HG03039 (cell line): ENCODE results near the gene MILR1.
A peak's percentile ranks its signal among the peaks of the same experiment; 100 is the strongest.

ENCODE experiments used
- ATAC-seq: cut with Tn5 transposase; IDR thresholded peaks from one replicate; pipeline ENCODE4 v1.9.1; 2021; ENCODE audit warnings: mild to moderate bottlenecking, moderate library complexity; ENCODE audit not compliant: unreplicated experiment

Gene MILR1

DNA sequence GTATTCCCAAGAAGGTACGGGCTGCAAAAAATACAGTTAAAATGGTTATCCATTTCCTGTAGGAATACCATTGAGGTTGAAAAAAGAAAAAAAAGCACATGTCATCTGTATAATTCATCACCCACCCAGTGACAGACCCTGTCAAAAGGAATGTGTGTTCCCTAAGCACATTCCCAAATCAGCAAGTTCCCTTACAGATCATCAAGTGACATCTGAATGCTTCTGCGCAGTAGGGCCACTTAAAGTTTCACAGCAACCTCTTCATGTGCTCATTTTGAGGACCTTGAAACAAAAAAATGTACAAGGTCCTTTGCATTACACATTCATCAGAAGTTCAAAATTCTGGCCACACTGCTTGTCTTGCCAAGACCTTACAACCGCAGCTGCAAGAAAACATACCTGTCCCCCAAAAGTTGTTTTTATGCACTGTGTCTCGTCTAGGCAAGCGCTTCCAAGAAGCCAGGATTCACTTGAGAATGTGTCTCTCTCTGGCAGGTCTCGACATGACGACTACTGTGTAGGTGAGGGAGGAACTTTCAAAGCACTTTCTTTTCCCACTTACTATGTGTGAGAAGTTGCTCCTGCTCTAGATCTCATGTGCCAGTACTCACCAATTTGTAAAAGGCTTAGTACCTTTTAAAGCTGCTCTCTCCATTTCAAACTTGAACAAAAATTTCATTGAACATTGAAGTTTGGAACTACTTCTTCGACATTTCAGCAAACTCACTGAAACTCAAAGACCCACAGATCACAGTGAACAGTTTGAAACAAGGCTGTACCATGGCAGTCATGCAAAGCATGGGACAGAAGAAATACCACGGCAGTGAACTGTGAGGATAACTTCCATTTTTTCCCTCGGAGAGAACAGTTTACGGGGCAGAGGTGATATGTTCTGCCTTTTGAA is 52.2 kb downstream of the MILR1 start:
- no peak for ATAC-seq

DNA sequence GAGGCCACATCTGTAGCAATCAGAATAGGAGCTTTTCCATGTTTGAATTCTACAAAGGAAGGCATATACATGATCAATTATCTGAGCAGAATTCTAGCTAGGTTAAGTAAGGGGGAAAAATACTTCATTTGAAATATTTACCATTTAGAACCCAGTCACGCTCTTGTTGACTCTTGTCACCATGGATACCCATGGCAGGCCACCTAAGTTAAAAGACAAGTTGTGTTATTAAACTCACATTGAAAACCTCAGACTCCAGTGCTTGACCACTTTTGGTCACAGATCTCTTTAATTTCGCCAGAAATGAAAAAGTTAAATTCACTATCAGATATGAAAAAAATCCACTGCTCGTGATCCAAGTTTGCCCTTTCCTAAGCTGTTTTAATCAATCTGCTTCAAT is 53.1 kb downstream of the MILR1 start:
- ATAC-seq, result no peak

DNA sequence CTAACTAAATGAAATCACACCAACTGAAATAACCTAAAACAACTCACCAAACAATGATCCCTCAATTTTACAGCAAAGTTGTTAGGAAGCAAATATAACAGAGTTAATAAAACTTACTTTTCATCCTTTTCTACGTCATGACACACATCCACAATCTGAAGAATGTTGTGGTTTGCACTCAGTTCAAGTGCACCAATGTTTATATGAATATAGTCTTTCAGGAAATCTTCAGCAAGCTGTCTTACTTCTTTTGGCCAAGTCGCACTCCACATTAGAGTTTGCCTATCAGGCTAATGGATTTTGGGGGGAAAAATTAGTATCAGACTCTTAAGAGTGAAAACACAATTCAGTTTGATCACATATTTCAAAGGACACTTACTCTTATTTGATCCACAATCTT is 53.9 kb downstream of the MILR1 start:
- ATAC-seq, result no peak

DNA sequence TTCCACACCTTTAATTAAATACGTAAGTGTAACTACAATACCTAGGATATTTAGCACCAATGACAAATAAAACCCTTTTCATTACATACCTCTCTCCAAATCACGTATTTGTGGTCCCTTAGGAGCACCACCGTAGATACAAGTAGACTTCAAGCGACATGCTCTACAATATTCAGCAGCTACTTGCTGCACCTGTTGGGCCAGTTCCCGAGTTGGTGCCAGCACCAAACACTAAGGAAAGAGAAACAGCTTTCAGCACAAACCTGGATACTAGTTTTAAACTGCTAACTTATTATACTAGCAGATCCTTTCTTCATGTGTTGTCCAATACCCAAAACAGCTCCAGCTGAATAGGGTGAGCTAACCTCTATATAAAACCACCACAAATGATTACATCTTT is 54.4 kb downstream of the MILR1 start:
- ATAC-seq, result no peak

DNA sequence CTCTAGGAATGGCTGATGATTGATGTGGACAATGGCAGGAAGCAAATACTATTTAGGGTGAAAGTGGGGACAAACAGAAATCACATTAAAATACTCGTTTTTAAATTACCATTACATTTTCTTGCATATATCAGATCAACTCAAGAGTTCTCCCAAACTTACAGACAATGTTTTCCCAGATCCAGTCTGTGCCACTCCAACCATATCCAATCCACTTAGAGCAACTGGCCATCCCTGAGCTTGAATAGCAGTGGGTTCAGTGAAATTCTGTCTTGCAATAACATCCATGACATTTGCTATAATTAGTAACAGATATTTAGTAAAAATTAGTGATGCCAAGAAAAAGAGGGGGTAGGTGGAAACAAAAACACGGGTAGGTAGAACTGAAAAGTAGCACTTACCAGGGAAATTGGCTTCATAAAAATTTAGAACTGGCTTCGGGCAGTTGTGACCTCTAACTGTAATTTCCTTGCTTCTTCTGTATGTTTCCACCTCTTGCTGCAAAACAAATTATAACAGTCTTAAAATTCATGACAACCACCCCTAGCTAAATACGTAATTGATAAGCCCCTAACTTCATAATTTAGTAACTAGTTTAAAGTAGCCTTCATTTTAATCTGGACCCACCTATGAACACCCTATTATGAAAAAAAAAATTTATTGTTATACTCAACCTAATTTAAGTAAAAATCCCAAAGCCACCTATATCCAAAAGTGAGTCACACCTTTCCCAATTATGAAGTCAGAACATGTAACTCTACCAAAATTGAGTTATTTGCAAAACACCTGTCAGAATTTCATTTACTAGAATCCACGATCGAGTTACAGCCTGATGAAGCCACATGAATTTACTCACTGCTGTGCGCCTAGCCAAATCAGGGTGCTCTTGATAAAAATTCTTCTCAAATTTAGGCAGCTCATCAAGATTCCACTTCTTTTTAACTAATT is 55.2 kb downstream of the MILR1 start:
- ATAC-seq, result no peak

DNA sequence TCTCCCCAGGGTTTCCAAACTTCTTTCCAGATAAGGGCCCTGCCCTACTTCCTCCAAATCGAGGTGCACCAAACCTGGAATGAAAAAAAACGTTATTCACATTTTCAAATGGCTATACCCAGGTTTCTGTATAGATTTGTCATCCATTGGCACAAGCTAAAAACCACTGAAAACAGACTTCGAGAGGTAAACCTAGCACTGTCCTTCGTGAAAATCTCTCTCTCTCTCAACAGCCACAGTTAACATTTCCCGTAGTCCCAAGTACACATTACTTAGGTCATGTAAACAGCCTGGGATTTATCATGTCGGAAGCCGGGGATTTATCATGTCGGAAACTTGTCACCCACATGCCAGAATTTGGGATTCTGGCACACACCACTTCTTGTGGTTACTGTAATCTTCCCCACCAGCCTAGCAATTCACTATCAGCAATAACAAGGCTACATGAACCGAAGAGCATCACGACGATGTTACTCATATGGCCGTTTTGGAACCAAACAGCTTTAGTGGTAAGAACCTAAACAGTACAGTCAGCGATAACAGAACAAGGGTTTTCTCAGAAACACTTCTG is 55.9 kb downstream of the MILR1 start:
- no peak for ATAC-seq

DNA sequence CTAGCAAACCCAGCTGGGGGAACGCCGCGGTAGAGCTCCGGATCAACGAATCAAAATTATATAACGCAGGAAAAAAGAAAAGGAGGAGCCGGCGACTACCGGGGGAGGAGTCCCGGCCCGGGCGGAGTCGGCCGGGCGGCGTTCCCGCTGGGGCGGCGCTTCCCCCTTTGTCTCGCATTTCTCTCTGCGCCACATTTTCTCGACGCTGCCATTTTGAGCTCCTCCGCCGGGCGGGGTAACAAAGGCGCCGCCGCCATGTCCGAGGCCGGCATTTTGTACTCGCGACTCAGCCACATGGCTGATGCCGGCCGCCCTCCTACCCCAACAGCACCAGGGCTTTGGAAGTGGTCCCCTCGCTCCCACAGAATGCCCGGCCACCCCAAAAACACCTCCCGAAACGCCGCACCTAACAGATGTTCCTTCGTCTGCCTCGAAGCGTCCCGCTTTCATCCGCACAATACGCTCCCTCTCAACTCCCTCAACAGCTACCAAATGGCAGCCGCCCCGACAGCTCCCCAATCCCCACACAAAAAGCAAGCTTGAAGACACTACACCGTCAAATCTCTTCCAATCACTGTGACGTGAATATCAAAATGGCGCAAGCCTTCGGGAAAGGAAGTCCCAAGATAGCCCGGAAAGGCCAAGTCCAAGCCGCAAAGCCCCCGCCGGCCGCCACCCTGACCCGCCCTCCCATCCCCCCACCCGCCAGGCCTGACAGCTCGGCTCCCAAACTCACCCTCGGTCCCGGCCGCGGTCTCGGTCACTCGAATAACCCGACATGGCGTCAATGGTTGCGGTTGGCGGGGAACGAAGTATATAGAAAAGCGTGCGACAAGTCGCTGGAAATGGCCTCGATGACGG is 56.7 kb downstream of the MILR1 start:
- ATAC-seq, result no peak

DNA sequence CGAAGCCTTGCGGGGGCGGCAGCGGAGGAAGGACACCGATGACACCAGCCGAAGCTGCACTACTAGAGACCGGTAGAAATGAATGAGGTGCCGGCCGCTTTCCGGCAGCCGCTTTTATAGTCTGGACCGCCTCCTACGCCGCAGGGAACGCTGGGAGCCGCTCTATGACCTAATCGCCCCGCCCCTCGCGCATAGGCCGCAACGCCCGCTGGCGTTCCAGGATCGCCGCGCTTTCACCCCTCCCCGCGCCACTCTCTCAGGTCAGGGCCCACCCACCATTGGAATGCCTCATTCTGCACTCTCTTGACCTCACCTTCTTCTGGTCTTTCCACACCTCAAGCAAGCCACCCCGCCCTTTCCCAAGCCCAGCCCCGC is 57.3 kb downstream of the MILR1 start, which contains the start of gene DDX5:
Gene DDX5, minus strand, starts transcription at position 89 of the 375 bp plus-strand sequence. CDS start 170 bp downstream, outside the sequence.
- peak; percentile 50 for ATAC-seq

DNA sequence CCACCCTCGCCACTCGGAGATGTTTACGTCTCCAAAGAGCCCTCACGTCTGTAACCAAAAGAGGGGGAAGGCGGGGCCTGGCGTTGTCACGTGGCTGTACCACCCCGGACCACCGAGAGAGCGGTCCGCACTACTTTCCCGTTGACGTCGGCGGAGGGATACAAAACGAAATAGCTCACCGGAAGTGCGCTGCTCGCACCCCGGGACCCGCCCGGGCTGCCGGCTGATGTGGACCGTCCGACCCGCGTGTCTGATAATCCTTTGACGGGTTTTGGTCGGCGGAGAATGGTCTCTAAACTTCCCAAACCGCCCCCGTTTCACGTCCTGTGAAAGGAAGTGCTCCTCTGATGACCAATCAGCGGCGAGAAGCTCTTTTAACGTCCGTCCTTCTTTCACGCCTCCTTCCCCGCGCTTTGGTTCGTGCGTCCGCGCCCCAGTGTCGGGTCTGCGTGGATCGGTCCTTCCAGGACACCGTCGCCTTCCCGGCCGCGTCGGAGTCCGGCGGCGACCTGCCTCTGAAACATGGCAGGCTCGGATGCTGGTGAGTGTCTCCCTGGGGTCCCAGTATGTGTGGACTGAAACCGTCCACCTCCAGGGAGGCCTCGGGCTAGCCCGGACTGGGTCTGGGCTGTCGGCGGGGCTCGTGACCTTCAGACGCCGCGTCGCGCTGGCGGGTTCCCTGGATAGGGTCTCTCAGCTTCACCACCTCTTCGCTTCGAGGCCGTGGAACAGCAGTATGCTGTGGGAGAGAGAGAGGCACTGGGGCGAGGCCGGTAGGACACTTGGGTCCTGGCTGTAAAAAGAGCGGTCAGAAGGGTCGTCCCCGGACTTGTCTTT is 57.9 kb downstream of the MILR1 start, which contains the start of gene CEP95:
Gene CEP95, plus strand, starts transcription at position 402 of the 837 bp plus-strand sequence. Its CDS starts 121 bp downstream, at position 523.
- peak; percentile 51 for ATAC-seq

DNA sequence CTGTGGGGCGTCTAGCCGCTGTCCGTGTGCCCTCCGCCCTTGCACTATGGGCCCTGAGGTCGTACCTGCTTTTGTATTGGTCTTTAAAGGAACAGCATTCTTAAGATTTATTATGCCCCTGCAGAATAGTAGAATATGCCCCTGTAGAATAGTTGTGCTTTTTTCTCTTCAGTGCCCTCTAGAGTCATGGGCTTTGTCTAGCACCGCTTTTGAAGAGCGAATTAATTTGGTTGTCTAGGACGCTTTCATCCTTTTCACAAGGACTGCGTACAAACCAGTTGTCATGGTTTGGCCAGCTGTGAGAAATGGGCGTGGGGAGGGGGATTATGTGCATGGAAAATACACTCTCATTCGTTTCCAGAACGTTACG is 58.5 kb downstream of the MILR1 start:
- ATAC-seq, result peak; percentile 4

DNA sequence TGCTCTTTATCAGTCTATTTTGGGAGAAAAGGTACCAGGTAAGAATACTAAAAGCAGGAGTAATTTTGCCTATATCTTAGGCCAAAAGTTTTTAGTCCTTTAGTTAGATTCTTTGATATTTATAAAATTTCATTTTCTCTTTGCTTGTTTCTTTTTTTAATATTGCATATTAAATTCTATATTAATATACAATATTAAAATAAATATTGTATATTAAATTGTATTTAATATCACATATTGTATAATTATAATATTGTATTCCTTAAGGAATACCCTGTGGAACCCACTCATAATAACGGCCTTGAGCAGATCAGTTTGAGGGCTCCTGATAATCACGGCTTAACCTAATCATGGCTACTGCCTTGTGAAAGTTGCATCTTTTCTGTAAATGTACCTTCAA is 59.8 kb downstream of the MILR1 start:
- ATAC-seq, result no peak

DNA sequence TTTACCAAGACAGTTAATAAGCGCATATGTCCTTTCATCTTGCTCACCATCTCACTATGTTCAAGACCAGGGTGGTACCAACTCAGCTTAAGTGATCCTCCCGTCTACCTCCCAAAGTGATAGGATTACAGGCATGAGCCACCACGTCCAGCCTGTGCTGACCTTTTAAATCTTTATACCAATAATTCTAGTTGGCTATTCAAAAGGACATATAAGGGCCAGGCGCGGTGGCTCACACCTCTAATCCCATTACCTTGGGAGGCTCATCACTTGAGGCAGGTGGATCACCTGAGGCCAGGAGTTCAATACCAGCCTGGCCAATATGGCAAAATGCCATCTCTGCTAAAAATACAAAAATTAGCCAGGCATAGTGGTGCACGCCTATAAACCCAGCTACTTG is 60.3 kb downstream of the MILR1 start:
- no peak for ATAC-seq

DNA sequence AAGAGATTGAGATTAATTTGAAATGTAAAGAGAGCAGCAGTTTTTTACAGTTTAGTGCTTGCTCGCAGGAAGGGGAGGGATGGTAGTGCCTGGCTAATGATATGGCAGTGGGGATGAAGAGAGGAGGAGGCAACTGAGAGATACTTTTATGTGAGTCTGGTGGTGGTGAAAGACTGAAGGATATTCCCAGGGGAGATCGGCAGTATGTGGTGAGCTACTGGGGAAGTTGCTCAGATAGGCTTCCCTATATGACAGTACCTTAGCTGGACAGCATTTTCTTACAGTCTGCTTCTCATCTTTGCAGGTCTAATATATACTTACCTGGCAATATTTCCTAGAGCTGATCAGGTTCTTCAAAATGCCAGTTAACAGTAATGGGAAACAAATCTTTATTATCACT is 66.5 kb downstream of the MILR1 start:
- ATAC-seq, result no peak

DNA sequence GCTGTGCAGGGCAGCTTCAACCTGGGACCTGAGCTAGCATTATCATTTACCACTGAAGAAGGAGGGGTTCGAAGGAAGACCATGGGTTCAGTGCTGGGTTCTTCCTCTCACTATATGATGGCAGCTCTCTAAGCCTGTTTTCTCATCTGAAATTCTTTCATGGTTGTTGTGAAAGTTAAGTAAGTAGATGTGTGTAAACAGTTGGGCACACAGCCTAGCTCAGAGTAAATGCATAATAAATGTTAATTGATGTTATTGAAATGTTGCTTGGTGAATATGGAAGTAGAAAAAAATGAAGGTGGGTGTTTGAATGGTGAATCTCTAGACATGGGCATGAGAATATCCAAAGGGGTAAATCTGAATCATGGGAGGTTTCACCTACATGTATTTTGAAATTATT is 66.9 kb downstream of the MILR1 start:
- no peak for ATAC-seq
